NK-92 treated with Interleukin-12 subunit alpha and Interleukin-12 subunit beta, amount 100 ng/mL, for 24 hours (cell line): Measurements from ENCODE around the gene NCKAP5L.
"Not testable (repeated sequence)": the region's sequence is repeated elsewhere in the genome, so short reads cannot be mapped to it uniquely, and the experiment has no call there.

Experiments used
- DNase-seq: peaks from one replicate; lab custom pipeline; 2025; lab: John Stamatoyannopoulos, UW

The NCKAP5L gene

GRCh38 chr12:49800421-49801140 is 27.6 kb downstream of the NCKAP5L start:
- DNase-seq: no peak

GRCh38 chr12:49798934-49799333 is 29.3 kb downstream of the NCKAP5L start:
- no peak for DNase-seq

GRCh38 chr12:49798248-49798647 is 30.0 kb downstream of the NCKAP5L start:
- no peak for DNase-seq

- no peak for DNase-seq
Observed at GRCh38 chr12:49797449-49797776, 30.8 kb downstream of the NCKAP5L start.

GRCh38 chr12:49796606-49797448 is 31.4 kb downstream of the NCKAP5L start:
- DNase-seq: no peak

GRCh38 chr12:49796155-49796554 is 32.1 kb downstream of the NCKAP5L start:
- no peak for DNase-seq

GRCh38 chr12:49795654-49796105 is 32.5 kb downstream of the NCKAP5L start:
- DNase-seq: no peak

- DNase-seq: no peak
Observed at GRCh38 chr12:49794811-49795653, 33.2 kb downstream of the NCKAP5L start.

- DNase-seq: no peak
Observed at GRCh38 chr12:49794021-49794420, 34.2 kb downstream of the NCKAP5L start.

GRCh38 chr12:49793620-49794019 is 34.6 kb downstream of the NCKAP5L start:
- no peak for DNase-seq

- DNase-seq: no peak
Observed at GRCh38 chr12:49792976-49793580, 35.1 kb downstream of the NCKAP5L start.

GRCh38 chr12:49792181-49792970 is 35.8 kb downstream of the NCKAP5L start:
- no peak for DNase-seq

GRCh38 chr12:49791700-49792099 is 36.5 kb downstream of the NCKAP5L start:
- no peak for DNase-seq

- DNase-seq: no peak
Observed at GRCh38 chr12:49790741-49791555, 37.3 kb downstream of the NCKAP5L start.

- no peak for DNase-seq
Observed at GRCh38 chr12:49789992-49790391, 38.2 kb downstream of the NCKAP5L start.

- no peak for DNase-seq
Observed at GRCh38 chr12:49787672-49788071, 40.5 kb downstream of the NCKAP5L start.

GRCh38 chr12:49784756-49785409 is 43.3 kb downstream of the NCKAP5L start:
- DNase-seq: no peak

- DNase-seq: no peak
Observed at GRCh38 chr12:49783917-49784676, 44.1 kb downstream of the NCKAP5L start.

- DNase-seq: not testable (repeated sequence)
Observed at GRCh38 chr12:49780914-49781313, 47.3 kb downstream of the NCKAP5L start.
